BJ (cell line): ENCODE results near the gene UQCC2. TPM values are rescaled to one million over a fixed set of nuclear protein-coding genes. Genes with fewer than 3 reads are reported as not detected.

ENCODE experiments used
- CTCF ChIA-PET: fragments of 350-600 bp; formaldehyde crosslinking; extraction: SDS; loops from one replicate; lab custom pipeline; 2021; ENCODE audit warnings: antibody characterized with exemption, inconsistent platforms; lab: Yijun Ruan, JAX
- POLR2A ChIA-PET: fragments of 300-600 bp; sonication (Branson Sonifier 250); formaldehyde crosslinking; extraction: SDS; loops from one replicate; lab custom pipeline; 2021; ENCODE audit warnings: antibody characterized with exemption; lab: Charles Lee
- DNase-seq: peaks from one replicate; pipeline ENCODE4 v3.0.0-alpha.2; 2011; ENCODE audit warnings: low read depth
- H3K27me3 ChIP-seq: 2 replicates; pipeline ENCODE4 v1.6.0; 2011; ENCODE audit warnings: low read length; ENCODE audit not compliant: control insufficient read depth, insufficient read depth
- H3K36me3 ChIP-seq: 2 replicates; pipeline ENCODE4 v1.5.1; 2011; ENCODE audit warnings: low read length; ENCODE audit not compliant: control insufficient read depth, insufficient read depth
- H3K4me3 ChIP-seq: 2 replicates; pipeline ENCODE4 v1.5.1; 2011; ENCODE audit warnings: low read depth, mild to moderate bottlenecking, control low read depth, low read length
- polyA plus RNA-seq: library from polyadenylated mRNA; depleted of rRNA; stranded (reverse); fragments of >200 nt; gene quantifications from 2 replicates; pipeline ENCODE4 v1.2.3, GENCODE V29; 2011
- TF ChIP-seq, protein P1 (sequence below): IDR thresholded peaks from 2 replicates; pipeline ENCODE4 v1.5.1; 2011; ENCODE audit warnings: low read depth, mild to moderate bottlenecking, control low read depth, inconsistent platforms, low read length, moderate library complexity; ENCODE audit not compliant: insufficient read depth

Gene UQCC2
- polyA plus RNA-seq, 1 experiment = 51.7 TPM

DNA sequence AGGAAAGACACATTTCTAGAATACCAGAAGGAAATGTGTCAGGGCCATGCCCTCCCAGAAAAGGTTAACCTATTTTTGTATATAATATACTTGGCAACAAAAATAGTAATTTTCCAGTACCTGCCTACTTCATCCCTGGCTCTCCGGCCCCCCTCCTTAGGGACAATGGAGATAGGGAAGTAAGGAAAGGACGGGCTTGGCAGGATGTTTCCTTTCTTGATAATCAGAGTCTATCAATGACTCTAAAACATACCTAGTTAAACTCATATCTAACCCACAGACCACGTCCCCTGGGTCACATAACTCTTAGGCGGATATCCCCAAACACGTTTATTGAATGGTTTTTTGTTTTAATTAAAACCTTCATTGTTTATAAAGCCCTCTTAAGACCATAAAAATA, 11.8 kb downstream of the UQCC2 start:
- H3K4me3 ChIP-seq = no peak overlapping the region
- ChIA-PET CTCF (interaction anchor here (0.6 to 12.9 kb wide), 21 partner anchors 8 to 118 kb away, joined by 3 to 335 read pairs (median 7); partner anchors contain the start of genes BAK1, ITPR3 and UQCC2), POLR2A (no interaction called here)
- H3K27me3 ChIP-seq = no peaks in the 10 kb centered on the region
- TF ChIP-seq, protein P1, sequence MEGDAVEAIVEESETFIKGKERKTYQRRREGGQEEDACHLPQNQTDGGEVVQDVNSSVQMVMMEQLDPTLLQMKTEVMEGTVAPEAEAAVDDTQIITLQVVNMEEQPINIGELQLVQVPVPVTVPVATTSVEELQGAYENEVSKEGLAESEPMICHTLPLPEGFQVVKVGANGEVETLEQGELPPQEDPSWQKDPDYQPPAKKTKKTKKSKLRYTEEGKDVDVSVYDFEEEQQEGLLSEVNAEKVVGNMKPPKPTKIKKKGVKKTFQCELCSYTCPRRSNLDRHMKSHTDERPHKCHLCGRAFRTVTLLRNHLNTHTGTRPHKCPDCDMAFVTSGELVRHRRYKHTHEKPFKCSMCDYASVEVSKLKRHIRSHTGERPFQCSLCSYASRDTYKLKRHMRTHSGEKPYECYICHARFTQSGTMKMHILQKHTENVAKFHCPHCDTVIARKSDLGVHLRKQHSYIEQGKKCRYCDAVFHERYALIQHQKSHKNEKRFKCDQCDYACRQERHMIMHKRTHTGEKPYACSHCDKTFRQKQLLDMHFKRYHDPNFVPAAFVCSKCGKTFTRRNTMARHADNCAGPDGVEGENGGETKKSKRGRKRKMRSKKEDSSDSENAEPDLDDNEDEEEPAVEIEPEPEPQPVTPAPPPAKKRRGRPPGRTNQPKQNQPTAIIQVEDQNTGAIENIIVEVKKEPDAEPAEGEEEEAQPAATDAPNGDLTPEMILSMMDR = no peak
- peaks cover 10% of the 10 kb centered on the region; the same call in 1 of the 2 replicates for H3K36me3 ChIP-seq
- no peak for DNase-seq

DNA sequence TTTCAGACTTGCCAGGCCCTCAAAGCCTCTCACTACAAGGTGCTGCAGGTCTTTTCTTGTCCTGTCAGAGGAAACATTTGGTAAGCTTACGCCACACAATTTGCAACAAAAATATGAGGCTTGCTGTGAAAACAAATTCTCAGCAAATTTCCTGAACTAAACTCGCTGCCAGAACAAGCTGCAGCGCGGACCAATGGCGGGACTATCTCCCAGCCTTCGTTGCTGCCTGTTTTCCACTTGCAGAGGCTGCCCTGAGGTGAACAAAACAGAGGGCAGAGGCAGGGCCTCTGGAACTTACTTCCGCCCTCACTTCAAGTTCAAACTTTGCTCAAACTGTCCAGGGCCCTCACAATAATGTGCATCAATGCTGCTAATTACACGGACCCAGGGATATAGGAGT, 12.4 kb downstream of the UQCC2 start:
- POLR2A ChIA-PET = no interaction called here
- no peaks in the 10 kb centered on the region for H3K27me3 ChIP-seq
- peaks cover 9% of the 10 kb centered on the region; the same call in 1 of the 2 replicates for H3K36me3 ChIP-seq
- TF ChIP-seq, protein P1 = no peak
- no peak overlapping the region for H3K4me3 ChIP-seq
- DNase-seq = no peak
- CTCF ChIA-PET = interaction anchor here (0.6 to 1.0 kb wide), 4 partner anchors 9 to 109 kb away, joined by 3 to 5 read pairs (median 4); no protein-coding TSS in a partner anchor

DNA sequence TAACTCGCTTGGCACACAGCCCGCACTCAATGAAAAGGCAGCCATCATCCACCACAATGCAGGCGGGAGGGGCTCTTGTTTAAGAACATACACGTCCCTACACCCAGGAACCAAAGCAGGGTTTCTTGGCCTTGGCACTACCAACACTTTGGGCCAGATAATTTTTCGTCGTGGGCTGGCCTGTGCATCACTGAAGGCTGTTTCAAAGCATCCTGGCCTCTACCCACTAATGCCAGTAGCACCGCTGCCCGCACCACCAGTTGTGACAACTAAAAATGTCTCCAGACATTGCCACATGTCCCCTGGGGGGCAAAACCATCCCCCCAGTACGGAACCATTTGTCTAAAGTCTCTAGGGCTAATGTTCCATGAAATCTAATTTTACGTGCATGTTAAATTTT, 13.0 kb downstream of the UQCC2 start:
- CTCF ChIA-PET = interaction anchor here (0.6 to 1.0 kb wide), 3 partner anchors 9 to 109 kb away, joined by 3 to 5 read pairs (median 4); no protein-coding TSS in a partner anchor
- no peak for DNase-seq
- no peaks in the 10 kb centered on the region for H3K27me3 ChIP-seq
- POLR2A ChIA-PET = no interaction called here
- peaks cover 9% of the 10 kb centered on the region; the same call in 1 of the 2 replicates for H3K36me3 ChIP-seq
- TF ChIP-seq, protein P1 = no peak
- H3K4me3 ChIP-seq = no peak overlapping the region

DNA sequence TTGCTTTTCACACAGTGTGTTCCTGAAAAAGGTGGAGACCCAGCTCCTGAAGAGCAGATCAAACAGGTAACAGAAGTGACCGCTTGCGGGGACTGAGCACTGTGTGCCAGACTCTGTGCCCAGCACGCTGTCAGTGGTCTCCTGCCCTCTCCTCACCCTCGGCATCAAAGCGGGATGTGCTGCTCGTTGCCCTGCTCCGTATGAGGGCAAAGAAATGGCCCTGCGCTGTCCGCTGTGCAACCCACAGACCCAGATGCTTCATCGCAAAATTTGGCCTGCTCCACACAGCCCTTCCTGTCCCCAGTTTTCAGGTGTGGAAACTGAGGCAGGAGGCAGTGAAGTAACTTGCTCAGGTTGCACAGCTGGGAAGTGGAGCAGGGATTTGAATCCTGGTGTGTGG, 13.7 kb downstream of the UQCC2 start:
- TF ChIP-seq, protein P1 = no peak
- ChIA-PET CTCF (interaction anchor here (1.0 to 1.8 kb wide), 5 partner anchors 13 to 112 kb away, joined by 3 to 15 read pairs (median 3); partner anchors contain the start of gene UQCC2), POLR2A (no interaction called here)
- H3K36me3 ChIP-seq = peaks cover 9% of the 10 kb centered on the region; the same call in 1 of the 2 replicates
- no peak for DNase-seq
- H3K4me3 ChIP-seq = no peak overlapping the region
- H3K27me3 ChIP-seq = no peaks in the 10 kb centered on the region

DNA sequence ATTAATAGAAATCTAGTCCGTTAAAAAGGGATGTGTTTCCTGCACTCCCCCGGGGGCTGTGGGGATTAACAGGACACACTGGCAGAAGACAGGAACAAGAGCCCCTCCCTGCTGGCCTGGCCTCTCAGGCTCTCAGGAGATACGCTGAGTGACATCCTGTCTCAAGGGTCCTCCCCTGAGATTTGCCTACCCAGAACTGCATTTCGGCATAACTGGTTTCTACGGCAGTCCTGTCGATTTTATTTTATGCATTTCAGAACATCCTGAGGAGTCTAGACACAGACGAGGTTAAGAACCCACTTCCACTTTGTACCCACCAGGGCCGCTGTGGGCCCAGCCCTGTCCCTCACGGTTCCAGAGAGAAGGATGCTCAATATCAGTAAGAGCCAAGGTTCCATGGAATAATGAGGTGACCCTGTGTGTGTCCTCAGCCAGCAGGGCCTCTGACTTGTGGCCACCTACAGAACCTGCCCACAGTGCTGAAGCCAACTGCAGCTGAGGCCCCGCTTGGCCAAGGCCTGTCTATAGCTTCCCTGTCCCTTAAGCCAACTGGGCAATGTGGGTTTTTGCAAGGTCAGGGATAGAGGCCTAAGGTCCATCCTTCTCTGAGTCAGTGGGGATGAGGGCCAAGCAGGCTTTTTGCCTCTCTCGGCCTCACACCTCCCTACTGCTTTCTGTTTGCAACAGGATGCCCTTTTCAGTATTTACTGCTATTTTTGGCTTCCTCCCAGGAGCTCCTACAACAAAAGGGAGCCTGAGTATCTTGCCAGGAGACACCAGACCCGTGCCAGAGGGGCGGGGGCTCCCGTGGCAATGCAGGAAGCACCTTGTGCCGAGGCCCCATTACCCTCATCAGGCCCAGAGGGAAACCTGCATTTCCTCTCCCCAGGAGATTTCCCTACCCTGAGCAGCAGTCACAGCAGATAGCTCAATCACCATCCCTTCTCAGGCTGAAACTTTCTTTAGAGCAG, 14.7 kb downstream of the UQCC2 start:
- POLR2A ChIA-PET = no interaction called here
- CTCF ChIA-PET = interaction anchor here (0.8 to 1.8 kb wide), 7 partner anchors 14 to 457 kb away, joined by 3 to 15 read pairs (median 4); partner anchors contain the start of gene UQCC2

More for the DNA sequence above, 14.7 kb downstream of the UQCC2 start:
- Histone ChIP-seq H3K4me3 (no peak overlapping the region), H3K27me3 (no peaks in the 10 kb centered on the region), H3K36me3 (peaks cover 9% of the 10 kb centered on the region; the same call in 1 of the 2 replicates)
- TF ChIP-seq, protein P1 = no peak
- no peak for DNase-seq
